Heart right ventricle (tissue), 16 donors: ENCODE results near the gene RNF34. TPM values are rescaled to one million over a fixed set of nuclear protein-coding genes. Genes with fewer than 3 reads are reported as not detected.

Experiments used
- ATAC-seq, 8 donors: fragments of 200-7000 bp; cut with Tn5 transposase; one replicate each; pipeline ENCODE4 v1.9.1; 2020; ENCODE audit warnings: mild to moderate bottlenecking in 8 of 8, moderate library complexity in 8 of 8, moderate number of reproducible peaks in 1 of 8
- DNase-seq, 2 donors: peaks; one replicate each; pipeline ENCODE4 v3.0.0-alpha.2; 2020
- H3K27ac ChIP-seq, 10 donors: fragments of 200-600 bp; sonication (generic) in 2 of 10; one replicate each; pipeline versions ENCODE4 v1.5.0 to v1.8.0; 2020 to 2022; ENCODE audit warnings: mild to moderate bottlenecking in 3 of 10
- H3K27me3 ChIP-seq, 7 donors: fragments of 200-600 bp; one replicate each; pipeline ENCODE4 v1.8.0; 2021 to 2022; ENCODE audit warnings: mild to moderate bottlenecking in 2 of 7
- H3K36me3 ChIP-seq, 9 donors: fragments of 200-600 bp; sonication (generic) in 1 of 9; one replicate each; pipeline versions ENCODE4 v1.5.0 to v1.8.0; 2020 to 2022; ENCODE audit warnings: mild to moderate bottlenecking in 2 of 9
- H3K4me1 ChIP-seq, 9 donors: fragments of 200-600 bp; sonication (generic) in 1 of 9; one replicate each; pipeline versions ENCODE4 v1.5.0 to v1.8.0; 2020 to 2022; ENCODE audit warnings: mild to moderate bottlenecking in 4 of 9
- H3K4me3 ChIP-seq, 10 donors: fragments of 200-600 bp; sonication (generic) in 2 of 10; one replicate each; pipeline versions ENCODE4 v1.5.0 to v1.8.0; 2020 to 2022; ENCODE audit warnings: mild to moderate bottlenecking in 7 of 10, moderate library complexity in 2 of 10
- H3K9me3 ChIP-seq, 11 donors: fragments of 200-600 bp in 10 of 11; sonication (generic) in 2 of 11; one replicate each; pipeline versions ENCODE4 v1.5.0 to v1.8.0; 2013 to 2022; ENCODE audit warnings: mild to moderate bottlenecking in 2 of 11, control low read depth in 1 of 11, moderate library complexity in 1 of 11
- CTCF ChIP-seq, 9 donors: fragments of 200-600 bp; sonication (generic) in 2 of 9; IDR thresholded peaks; one replicate each; pipeline versions ENCODE4 v1.5.0 to v1.8.0; 2021 to 2022; ENCODE audit warnings: antibody characterized with exemption in 9 of 9, mild to moderate bottlenecking in 5 of 9, moderate library complexity in 1 of 9
- WGBS, 2 donors: extraction: QIAGEN DNeasy Blood & Tissue Kit; methylation state at CpG; one replicate each; pipeline ENCODE4 v1.1.7; 2013; ENCODE audit warnings: inconsistent platforms in 1 of 2; 5-methylcytosine and 5-hydroxymethylcytosine counted together
- intact Hi-C, 10 donors: fragments of 100-400 bp; cut with DNase I; formaldehyde crosslinking; loops; one replicate each; pipeline versions ENCODE4 v1.11.1 to v1.14.2; 2022
- polyA plus RNA-seq, 2 donors: library from polyadenylated mRNA; stranded (reverse); fragments of 200-250 nt; gene quantifications; one replicate each; pipeline ENCODE4 v1.2.3, GENCODE V29; 2013
- total RNA-seq, 10 donors: library from RNA; stranded (reverse); fragmentation: NEBNext Ultra II Directional in 3 of 10; extraction: Animal tissue kit (Norgen Biotek cat#: 25700) in 3 of 10; gene quantifications; one replicate each; pipeline versions ENCODE4 v1.2.1 to v1.2.4, GENCODE V29; 2021 to 2023
- donor health status: Arrhythmogenic right ventricular cardiomyopathy.
- donor health status: ischemic (EF 13 %, LVEDD 7.1; RV severe dilation, severe dysfunction).
- donor health status: healthy with polysubstance abuse.
- donor health status: DM: no; HTN: yes; CAD: no.
- donor health status: DM: no; HTN: no; CAD: no.
- donor health status: ischemic (EF 25% LVEDD 6.9; RV normal size, moderate dysfunction).
- donor health status: ischemic (EF 25% LVEDD 5.7; RV mildly dilated, moderate dysfunction).
- donor health status: healthy.
- donor health status: DM: yes; HTN: yes; CAD: no.
- donor health status: Ischemic cardiomyopathy.
- donor health status: ischemic (EF 35%, LVEDD 5.7; RV mildly dilated, moderate dysfunction).
- donor health status: nonischemic (EF 11% LVEDD 7.7; RV severe dilation, severe dysfunction).
- donor health status: DM: yes; HTN: yes; CAD: no.
- donor health status: PGD.
- donor health status: ischemic (EF 29% LVEDD 5.4; RV normal size, mild dysfunction).
- donor health status: nonischemic (EF 23%, LVEDD 6.1; RV moderate dilation, normal function).

RNF34 gene
- total and polyA plus RNA-seq, 12 donors: 18.9 to 37.9 (median 23.9) TPM

- intact Hi-C loops: loop anchor here in 9 of 10 donors (1.0 to 5.0 kb wide), 6 partner anchors 91 to 111 kb away; partner anchors contain the start of gene ANAPC5 (in 1 of the 9)
- peaks cover 0 to 73% (median 12%) of the 10 kb centered on the region in 9 donors for H3K36me3 ChIP-seq
- no peaks in the 10 kb centered on the region for H3K9me3 ChIP-seq
- H3K27me3 ChIP-seq: no peaks in the 10 kb centered on the region
- no peak overlapping the region for H3K27ac ChIP-seq
- DNase-seq: peak; percentile 80 to 87
- H3K4me3 ChIP-seq: no peak overlapping the region
- 53 to 55% methylated on average over 20 of the region's 20 CpGs for WGBS, 2 donors
- ATAC-seq: peak; percentile 89 to 95 (median 92)
- TF ChIP-seq CTCF (IDR thresholded peaks at IDR 0.05): peak; percentile 68 to 93 (median 87)
- peaks cover 0 to 10% (median 0%) of the 10 kb centered on the region in 9 donors for H3K4me1 ChIP-seq
These were observed 43.4 kb downstream of the RNF34 start for GRCh38 chr12:121443193-121443870.

- ATAC-seq: peak in 4 of 8 donors; percentile 2 to 18 (median 8)
- Histone ChIP-seq H3K9me3 (no peaks in the 10 kb centered on the region), H3K4me1 (peaks cover 0 to 11% (median 3%) of the 10 kb centered on the region in 9 donors), H3K36me3 (peaks cover 0 to 72% (median 8%) of the 10 kb centered on the region in 9 donors), H3K27ac (no peak overlapping the region), H3K27me3 (no peaks in the 10 kb centered on the region), H3K4me3 (no peak overlapping the region)
- TF ChIP-seq CTCF (IDR thresholded peaks at IDR 0.05): no peak
- WGBS, 2 donors: 88 to 91% methylated on average over 44 to 45 of the region's 45 CpGs
- no peak for DNase-seq
- intact Hi-C loops: loop anchor here in 9 of 10 donors (1.0 to 5.0 kb wide), 6 partner anchors 92 to 112 kb away; partner anchors contain the start of gene ANAPC5 (in 1 of the 9)
These were observed 44.3 kb downstream of the RNF34 start for GRCh38 chr12:121443911-121444841.

- peaks cover 0 to 66% (median 8%) of the 10 kb centered on the region in 9 donors for H3K36me3 ChIP-seq
- ATAC-seq (no peak), DNase-seq (no peak)
- H3K9me3 ChIP-seq: no peaks in the 10 kb centered on the region
- WGBS, 2 donors: 78 to 83% methylated on average over 4 of the region's 4 CpGs
- TF ChIP-seq CTCF (IDR thresholded peaks at IDR 0.05): no peak
- no peaks in the 10 kb centered on the region for H3K27me3 ChIP-seq
- H3K27ac ChIP-seq: no peak overlapping the region
- intact Hi-C loops: loop anchor here in 5 of 10 donors (5.0 kb wide), 3 partner anchors 93 to 113 kb away; partner anchors contain the start of gene ANAPC5 (in 1 of the 5)
- no peak overlapping the region for H3K4me3 ChIP-seq
- H3K4me1 ChIP-seq: peaks cover 0 to 17% (median 3%) of the 10 kb centered on the region in 9 donors
These were observed 44.9 kb downstream of the RNF34 start for GRCh38 chr12:121444842-121445202.

GRCh38 chr12:121446750-121447149 is 46.8 kb downstream of the RNF34 start:
- peaks cover 0 to 37% (median 3%) of the 10 kb centered on the region in 9 donors for H3K4me1 ChIP-seq
- intact Hi-C loops: no loop called here
- H3K9me3 ChIP-seq: no peaks in the 10 kb centered on the region
- no peaks in the 10 kb centered on the region for H3K27me3 ChIP-seq
- H3K4me3 ChIP-seq: no peak overlapping the region
- TF ChIP-seq CTCF (IDR thresholded peaks at IDR 0.05): no peak
- WGBS, 2 donors: 93 to 95% methylated on average over 3 of the region's 3 CpGs
- peaks cover 0 to 56% (median under 1%) of the 10 kb centered on the region in 9 donors for H3K36me3 ChIP-seq
- no peak for DNase-seq
- ATAC-seq: no peak
- H3K27ac ChIP-seq: no peak overlapping the region
